ENCODE measurements around the gene SLC25A25. TPM values are rescaled to one million over a fixed set of nuclear protein-coding genes. Genes with fewer than 3 reads are reported as not detected.
"Not testable (repeated sequence)": the region's sequence is repeated elsewhere in the genome, so short reads cannot be mapped to it uniquely, and the experiment has no call there.

SLC25A25 gene
- total RNA-seq, 1 experiment from 2014 or later, result 8.7 TPM

DNA sequence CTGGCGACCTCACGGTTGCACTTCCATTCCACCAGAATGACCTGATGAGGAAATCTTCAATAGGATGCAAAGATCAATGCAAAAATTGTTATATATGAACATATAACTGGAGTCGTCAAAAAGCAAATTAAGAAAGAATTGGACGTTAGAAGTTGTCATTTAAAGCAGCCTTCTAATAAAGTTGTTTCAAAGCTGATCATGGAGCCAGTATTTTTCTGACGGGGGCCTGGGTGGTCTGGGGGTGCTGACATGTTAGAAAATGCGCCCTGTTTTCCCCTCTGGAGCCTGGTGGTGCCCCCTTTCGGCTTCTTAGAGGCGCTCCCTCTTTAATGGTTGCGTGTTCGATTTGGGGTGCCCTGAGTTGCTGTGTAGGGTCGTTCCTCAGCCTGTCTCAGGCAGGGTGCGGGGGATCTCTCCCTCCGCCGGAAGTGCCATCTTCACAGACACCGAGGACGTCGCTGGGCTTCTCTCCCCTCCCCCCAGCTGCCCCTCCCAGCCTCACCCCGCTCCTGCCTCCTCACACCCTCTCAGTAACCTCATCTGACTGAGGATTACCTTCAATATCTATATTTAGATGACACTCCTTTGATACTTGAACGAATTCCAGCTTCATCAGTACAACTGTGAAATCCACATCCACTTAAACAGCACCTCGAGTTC, 41.1 kb downstream of the SLC25A25 start:
- no peak for DNase-seq
- Histone ChIP-seq H3K27me3 (no peaks in the 10 kb centered on the region), H3K36me3 (peaks cover 17% of the 10 kb centered on the region)

DNA sequence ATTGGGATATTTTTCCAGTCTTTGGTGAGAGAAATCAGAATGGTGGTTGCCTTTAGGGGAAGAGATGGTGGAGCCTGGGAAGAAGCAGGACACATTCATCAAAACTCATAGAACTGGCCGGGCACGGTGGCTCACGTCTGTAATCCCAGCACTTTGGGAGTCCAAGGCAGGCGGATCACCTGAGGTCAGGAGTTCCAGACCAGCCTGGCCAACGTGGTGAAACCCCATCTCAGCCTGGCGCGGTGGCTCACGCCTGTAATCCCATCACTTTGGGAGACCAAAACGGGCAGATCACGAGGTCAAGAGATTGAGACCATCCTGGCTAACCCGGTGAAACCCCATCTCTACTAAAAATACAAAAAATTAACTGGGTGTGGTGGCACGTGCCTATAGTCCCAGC, 43.7 kb downstream of the SLC25A25 start:
- not testable (repeated sequence) for H3K4me3 ChIP-seq, DNase-seq, H3K27me3 ChIP-seq, H3K9me3 ChIP-seq, H3K36me3 ChIP-seq

More for the DNA sequence above, 41.1 kb downstream of the SLC25A25 start:
- Histone ChIP-seq H3K9me3 (no peaks in the 10 kb centered on the region), H3K4me3 (no peak overlapping the region)

DNA sequence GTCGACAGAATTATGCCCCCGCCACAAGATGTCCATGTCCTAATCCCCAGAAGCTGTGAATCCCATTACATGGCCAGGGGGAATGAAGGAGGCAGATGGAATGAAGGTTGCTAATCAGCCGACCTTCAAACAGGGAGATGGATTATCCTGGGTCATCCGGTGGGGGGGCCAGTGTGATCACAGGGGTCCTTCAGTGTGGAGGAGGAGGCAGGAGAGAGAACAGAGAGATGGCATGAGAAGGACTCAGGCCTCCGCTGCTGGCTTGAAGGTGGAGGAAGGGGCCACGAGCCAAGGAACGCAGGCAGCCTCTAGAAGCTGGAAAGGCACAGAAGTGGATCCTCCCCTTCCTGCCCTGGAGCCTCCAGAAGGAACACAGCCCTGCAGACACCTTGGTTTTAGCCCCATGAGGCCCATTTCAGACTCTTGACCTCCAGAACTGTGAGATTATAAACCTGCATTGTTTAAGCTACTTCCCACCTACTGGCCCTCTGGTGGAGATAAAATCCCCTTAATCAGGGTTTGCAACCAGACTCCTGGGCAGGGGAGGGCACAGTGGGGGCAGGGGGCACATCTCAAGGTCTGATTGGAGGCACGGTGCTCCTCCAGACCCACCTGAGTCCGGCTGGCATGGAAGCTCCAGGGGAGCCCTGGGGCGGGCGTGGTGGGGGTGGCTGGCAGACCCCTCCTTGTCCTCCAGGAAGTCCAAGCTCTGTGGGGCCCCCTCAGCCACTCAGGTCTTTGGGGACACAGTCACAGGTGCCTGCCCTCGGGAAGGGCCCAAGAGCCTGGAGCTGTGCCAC, 45.7 kb downstream of the SLC25A25 start:
- DNase-seq, result no peak
- Histone ChIP-seq H3K36me3 (peaks cover 4% of the 10 kb centered on the region), H3K27me3 (no peaks in the 10 kb centered on the region), H3K4me3 (no peak overlapping the region), H3K9me3 (no peaks in the 10 kb centered on the region)

DNA sequence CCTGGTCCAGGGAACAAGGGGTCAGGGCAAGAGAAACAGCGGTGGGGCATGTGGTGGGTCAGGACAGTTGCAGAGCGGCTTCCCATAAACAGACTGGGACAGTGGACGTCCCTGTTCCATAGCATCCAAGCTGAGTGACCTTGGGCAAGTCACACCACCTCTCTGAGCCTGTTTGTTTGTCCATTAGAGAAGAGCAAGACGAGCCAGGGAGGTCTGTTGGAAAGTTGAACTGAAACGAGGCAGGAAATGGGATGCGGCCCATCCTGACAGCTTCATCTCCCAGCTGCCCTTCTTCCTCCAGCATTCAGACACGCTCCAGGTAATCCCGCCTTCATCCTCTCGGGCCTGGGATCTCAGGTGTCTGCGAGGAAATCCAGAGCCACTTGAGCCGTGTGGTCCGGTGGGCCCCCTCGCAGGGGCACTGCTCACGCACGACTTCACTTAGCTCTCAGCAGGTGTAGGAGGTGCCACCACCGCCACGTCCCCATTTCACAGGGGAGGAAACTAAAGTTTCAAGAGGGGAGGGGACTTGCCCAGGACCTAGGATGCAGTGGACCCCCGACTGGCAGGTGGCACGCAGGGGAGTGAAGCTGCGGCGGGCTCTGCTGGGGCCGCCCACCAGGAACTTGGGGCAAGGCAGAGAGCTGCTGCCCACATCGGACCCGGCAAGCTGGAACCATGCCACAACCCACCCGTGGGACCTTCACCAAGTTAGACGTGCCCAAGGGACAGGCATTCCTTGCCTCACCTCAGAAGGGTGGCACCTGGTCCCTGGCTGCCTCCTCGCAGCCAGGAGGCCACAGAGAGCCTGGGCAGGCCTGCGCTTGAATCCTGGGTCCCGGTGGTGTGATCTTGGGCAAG, 46.5 kb downstream of the SLC25A25 start:
- H3K4me3 ChIP-seq, result no peak overlapping the region
- no peaks in the 10 kb centered on the region for H3K9me3 ChIP-seq
- no peaks in the 10 kb centered on the region for H3K27me3 ChIP-seq
- peaks cover 4% of the 10 kb centered on the region for H3K36me3 ChIP-seq
- no peak for DNase-seq

DNA sequence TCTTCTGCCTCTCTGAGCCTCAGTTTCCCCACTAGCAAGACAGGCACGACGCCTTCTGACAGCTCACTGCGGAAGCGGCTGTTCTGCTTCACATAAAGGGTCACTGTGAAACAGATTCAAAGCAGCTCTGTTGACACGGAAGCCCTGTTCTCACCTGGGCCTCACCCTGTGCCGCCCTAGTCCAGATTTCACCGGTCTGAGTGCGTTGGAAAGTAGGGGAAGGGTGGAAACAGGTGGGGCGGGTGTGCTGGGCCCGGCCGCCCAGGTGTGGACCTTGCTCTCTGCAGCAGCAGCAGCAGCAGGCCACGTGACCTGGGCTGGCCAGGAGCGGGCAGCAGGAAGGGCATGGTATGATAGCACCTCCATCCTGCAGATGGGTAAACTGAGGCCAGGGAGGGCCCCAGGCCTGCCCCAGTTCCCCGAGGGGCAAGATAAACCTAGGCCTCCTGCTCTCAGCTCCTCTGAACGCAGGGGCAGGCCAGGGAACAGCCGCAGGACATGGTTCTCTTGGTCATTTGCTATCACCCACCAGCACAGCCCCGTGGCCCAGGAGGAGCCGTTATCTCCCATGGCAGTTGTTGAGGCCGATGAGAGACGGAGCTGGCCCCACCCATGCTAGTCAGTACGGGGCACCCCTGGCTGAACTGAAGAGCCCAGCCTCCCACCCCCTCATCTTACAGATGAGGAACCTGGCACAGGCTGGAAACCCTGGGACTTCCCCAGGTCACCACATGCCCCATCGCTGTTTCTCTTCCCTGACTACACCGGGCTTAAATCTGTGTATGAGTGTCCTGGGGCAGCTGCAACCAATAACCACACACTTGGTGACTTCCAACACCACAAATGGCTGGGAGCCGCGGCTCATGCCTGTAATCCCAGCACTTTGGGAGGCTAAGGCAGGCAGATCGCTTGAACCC, 47.4 kb downstream of the SLC25A25 start:
- Histone ChIP-seq H3K27me3 (no peaks in the 10 kb centered on the region), H3K36me3 (peaks cover 4% of the 10 kb centered on the region), H3K4me3 (no peak overlapping the region), H3K9me3 (no peaks in the 10 kb centered on the region)
- no peak for DNase-seq

DNA sequence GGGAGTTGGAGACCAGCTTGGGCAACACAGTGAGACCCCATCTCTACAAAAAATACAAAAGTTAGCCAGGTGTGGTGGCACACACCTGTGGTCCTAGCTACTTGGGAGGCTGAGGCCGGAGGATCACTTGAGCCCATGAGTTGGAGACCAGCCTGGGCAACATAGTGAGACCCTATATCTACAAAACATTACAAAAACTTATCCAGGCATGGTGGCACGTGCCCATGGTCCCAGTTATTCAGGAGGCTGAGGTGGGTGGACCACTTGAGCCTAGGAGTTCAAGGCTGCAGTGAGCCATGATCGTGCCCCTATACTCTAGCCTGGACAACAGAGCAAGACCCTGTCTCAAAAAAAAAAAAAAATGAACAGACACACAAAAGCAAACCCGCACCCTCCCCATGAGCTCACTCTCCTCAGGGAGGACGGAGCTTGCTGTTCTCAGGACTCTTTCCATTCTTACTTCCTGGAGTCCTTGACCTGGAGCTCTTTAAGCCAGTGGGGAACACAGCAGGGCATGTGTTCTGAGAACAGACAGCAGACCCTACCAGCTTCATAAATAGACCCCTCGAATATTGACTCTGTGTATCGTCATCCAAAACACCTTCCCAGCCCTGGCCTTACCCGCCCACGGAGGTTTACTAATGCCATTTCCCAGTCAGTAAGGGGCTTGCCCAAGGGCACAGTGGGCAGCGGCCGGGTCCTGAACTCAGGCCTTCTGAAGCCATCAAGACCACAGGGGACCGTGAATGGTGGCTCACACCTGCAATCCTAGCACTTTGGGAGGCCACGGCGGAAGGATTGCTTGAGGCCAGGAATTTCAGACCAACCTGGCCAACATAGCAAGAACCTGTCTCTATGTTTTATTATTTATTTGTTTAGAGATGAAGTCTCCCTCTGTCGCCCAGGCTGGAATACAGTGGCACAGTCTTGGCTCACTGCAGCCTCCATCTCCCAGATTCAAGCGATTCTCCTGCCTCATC, 48.4 kb downstream of the SLC25A25 start:
- Histone ChIP-seq H3K4me3 (no peak overlapping the region), H3K27me3 (no peaks in the 10 kb centered on the region), H3K36me3 (peaks cover 4% of the 10 kb centered on the region), H3K9me3 (no peaks in the 10 kb centered on the region)
- no peak for DNase-seq

DNA sequence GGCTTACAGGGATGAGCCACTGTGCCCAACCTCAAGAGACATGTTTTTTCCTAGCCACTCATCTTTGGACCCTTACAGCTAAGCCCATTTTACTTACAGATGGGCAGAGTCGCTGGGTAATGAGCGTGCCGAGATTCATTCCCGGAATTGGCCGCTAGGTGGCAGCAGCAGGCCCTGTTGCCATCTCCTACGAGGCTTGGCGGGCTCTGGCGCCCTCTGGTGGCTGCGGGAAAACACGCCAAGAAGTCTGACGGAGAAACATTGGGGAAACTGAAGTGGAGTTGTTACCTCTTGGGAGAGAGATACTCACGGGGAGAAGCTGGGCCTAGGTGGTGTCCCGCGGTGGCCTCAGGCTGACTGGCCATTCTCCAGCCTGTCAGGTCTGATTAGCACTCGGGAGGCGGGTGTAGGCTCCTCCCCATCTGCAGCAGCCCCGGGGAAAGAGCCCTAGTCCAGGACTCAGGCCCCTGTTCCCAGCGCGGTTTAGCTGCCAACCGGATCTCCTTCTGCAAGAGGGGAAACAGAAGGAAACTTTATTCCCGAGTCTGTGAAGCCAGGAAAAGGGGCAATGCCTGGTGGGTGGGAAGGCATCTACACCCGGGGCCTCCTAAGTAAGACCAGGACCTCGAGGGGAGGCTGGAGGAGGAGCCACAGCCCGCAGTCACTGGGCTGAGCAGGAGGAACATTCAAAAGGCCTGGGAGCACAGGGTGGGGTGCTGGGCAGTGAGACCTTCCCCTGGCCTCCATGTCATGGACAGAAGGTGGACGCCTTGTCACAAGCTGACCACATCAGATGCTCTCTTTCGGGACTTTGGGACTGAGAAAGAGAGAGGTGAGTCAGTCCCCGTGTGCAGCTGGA, 49.8 kb downstream of the SLC25A25 start:
- DNase-seq, result peak; percentile 79
- peaks cover 4% of the 10 kb centered on the region for H3K36me3 ChIP-seq
- H3K27me3 ChIP-seq, result no peaks in the 10 kb centered on the region
- no peak overlapping the region for H3K4me3 ChIP-seq
- no peaks in the 10 kb centered on the region for H3K9me3 ChIP-seq

DNA sequence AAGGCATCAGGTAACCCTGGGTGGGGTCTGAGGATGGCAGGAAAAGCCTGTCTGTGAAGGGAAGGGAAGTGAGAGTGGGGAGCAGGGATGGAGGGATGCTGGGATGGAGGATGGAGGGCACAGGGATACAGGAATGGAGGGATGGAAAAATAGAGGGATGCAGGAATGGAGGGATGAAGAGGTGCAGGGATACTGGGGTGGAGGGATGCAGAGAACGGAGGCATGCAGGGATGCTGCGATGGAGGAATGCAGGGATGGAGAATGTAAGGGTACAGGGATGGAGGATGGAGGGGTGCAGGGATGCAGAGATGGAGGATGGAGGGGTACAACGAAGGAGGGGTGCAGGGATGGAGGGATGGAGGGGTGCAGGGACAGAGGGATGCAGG, 50.4 kb downstream of the SLC25A25 start:
- no peaks in the 10 kb centered on the region for H3K27me3 ChIP-seq
- DNase-seq, result no peak
- H3K36me3 ChIP-seq, result peaks cover under 1% of the 10 kb centered on the region

DNA sequence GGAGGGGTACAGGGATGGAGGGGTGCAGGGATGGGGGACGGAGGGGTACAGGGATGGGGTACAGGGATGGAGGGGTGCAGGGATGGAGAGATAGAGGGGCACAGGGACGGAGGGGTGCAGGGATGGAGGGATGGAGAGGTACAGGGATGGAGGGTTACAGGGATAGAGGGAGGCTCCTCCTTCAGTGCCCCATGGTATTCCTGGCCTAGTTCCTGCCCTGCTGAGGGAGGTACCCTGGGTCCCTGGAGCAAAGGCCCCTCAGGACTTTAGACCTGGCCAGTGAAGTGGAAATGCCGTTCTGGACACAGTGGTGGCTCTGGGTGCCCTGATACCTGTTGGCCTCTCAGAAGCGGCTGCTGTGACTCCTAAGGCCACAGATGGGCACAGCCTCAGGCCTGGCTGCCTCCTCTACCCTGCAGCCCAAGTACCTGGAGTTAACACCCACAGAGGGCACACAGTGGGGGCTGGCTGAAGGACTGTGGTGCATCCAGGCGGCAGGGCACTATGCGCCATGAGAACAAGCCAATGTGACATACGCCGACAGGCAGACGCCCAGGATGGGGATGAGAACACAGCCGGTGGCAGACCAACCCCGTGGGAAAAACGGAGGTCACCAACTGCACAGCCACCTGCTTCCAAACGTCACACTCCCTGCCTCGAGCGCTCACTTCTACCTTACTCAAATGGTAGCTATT, 51.1 kb downstream of the SLC25A25 start:
- no peak for DNase-seq
- H3K36me3 ChIP-seq, result peaks cover 2% of the 10 kb centered on the region

More for the DNA sequence above, 50.4 kb downstream of the SLC25A25 start:
- no peak overlapping the region for H3K4me3 ChIP-seq
- no peaks in the 10 kb centered on the region for H3K9me3 ChIP-seq

DNA sequence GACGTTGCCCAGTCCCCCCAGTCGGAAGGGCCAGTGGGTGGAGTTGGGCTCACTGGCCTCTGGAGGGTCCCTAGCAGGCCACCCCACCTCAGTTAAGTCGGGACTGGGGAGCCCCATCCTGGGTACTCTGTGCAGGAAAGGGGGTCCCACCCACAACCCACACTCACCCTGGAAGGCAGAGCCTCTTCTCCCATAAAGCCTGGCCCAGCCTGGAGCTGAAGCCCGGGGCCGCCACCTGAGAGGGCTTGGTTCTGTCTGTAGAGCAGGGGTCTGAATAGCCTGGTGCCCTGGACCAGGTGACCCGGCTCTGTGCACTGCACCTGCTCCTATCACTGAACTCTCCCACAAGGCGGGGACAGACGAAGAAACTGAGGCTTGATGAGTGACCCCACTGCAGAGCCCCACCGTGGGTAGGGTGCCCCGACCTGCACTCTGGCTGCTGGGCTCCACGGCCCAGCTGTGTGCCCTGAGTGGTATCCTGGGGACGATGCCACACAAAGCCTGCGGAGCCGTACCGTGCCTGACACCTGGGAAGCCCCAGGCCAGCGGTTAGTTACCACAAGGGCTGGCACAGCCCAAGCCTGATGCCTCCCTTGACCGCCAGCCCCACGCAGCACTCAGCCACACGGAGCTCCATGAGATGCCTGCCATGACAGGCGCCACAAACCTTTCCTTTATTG, 52.2 kb downstream of the SLC25A25 start:
- Histone ChIP-seq H3K36me3 (peaks cover 10% of the 10 kb centered on the region), H3K27me3 (no peaks in the 10 kb centered on the region), H3K9me3 (no peaks in the 10 kb centered on the region), H3K4me3 (no peak overlapping the region)
- no peak for DNase-seq

More for the DNA sequence above, 51.1 kb downstream of the SLC25A25 start:
- H3K9me3 ChIP-seq, result no peaks in the 10 kb centered on the region
- no peaks in the 10 kb centered on the region for H3K27me3 ChIP-seq
- no peak overlapping the region for H3K4me3 ChIP-seq

DNA sequence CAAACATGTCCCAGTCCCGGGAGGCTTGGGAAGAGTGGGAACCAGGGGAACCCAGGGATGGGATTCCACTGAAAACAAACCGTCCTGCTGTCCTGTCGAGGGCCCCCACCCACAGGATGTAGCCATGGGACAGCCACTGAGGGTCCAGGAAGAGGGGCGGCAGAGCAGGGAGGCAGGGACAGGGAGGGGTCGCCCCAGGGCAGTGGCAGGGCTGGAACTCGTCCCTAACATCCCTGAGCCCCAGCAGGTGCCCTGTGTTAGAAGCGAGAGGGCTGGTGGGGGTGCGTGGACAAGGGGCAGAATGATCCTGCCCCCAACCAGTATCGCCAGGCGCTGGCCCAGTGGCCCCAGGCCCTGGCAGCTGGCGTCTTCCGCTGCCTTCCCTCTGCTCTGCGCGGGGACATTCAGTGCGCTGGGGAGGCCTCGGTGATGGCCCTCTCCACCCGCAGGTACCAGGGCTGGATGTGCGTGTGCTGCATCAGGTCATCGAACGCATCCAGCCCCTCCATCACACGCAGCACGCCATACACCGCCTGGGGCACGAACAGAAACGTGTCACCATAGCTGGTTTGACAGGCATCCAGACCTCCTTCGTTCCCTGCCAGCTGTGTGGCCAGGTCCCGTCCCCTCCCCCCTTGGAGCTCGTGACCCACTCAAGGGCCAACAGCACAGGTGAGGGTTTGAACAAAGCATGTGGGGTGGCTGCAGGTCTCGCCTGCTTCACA, 52.9 kb downstream of the SLC25A25 start:
- no peak for DNase-seq
- Histone ChIP-seq H3K9me3 (no peaks in the 10 kb centered on the region), H3K27me3 (no peaks in the 10 kb centered on the region), H3K36me3 (peaks cover 17% of the 10 kb centered on the region), H3K4me3 (no peak overlapping the region)

DNA sequence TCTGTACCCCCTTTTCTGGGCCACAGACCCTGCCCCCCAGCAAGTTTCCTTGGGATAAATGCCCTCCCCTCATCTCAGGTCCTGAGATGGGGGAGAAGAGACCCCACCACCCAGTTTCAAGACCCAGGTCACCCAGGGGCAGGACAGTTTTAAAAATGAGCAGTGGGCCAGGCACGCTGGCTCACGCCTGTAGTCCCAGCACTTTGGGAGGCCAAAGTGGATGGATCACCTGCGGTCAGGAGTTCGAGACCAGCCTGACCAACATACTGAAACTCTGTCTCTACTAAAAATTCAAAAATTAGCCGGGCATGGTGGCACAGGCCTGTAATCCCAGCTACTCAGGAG, 53.4 kb downstream of the SLC25A25 start:
- Histone ChIP-seq H3K36me3 (peaks cover 17% of the 10 kb centered on the region), H3K4me3 (no peak overlapping the region), H3K27me3 (no peaks in the 10 kb centered on the region), H3K9me3 (no peaks in the 10 kb centered on the region)
- no peak for DNase-seq

All from MG63 (cell line).